ENCODE results near the gene ENTPD5. TPM values are rescaled to one million over a fixed set of nuclear protein-coding genes. Genes with fewer than 3 reads are reported as not detected.
A peak's percentile ranks its signal among the peaks of the same experiment; 100 is the strongest.

Gene ENTPD5
- total RNA-seq, 1 donor from 2014 or later = 16.0 TPM

DNA sequence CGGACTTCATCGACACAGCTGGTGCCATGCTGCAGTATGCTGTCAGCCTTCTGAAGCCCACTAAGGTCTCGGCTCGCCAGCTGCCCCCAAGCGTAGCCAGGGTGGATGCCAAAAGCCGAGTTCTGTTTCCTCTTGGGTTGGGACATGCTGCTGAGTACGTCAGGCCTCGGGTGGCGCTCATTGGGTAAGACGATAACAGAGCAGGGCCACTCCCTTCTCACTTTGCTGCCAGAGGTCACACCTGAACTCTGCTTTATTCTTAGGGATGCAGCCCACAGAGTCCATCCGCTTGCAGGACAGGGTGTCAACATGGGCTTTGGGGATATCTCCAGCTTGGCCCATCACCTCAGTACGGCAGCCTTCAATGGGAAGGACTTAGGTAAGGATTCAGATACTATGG is 57.9 kb downstream of the ENTPD5 start:
- TF ChIP-seq, protein P1, sequence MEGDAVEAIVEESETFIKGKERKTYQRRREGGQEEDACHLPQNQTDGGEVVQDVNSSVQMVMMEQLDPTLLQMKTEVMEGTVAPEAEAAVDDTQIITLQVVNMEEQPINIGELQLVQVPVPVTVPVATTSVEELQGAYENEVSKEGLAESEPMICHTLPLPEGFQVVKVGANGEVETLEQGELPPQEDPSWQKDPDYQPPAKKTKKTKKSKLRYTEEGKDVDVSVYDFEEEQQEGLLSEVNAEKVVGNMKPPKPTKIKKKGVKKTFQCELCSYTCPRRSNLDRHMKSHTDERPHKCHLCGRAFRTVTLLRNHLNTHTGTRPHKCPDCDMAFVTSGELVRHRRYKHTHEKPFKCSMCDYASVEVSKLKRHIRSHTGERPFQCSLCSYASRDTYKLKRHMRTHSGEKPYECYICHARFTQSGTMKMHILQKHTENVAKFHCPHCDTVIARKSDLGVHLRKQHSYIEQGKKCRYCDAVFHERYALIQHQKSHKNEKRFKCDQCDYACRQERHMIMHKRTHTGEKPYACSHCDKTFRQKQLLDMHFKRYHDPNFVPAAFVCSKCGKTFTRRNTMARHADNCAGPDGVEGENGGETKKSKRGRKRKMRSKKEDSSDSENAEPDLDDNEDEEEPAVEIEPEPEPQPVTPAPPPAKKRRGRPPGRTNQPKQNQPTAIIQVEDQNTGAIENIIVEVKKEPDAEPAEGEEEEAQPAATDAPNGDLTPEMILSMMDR (IDR thresholded peaks at IDR 0.05; ENCODE audit: unreplicated experiment) = no peak
- no peak overlapping the region for H3K27ac Mint-ChIP-seq (ENCODE audit: unreplicated experiment)

DNA sequence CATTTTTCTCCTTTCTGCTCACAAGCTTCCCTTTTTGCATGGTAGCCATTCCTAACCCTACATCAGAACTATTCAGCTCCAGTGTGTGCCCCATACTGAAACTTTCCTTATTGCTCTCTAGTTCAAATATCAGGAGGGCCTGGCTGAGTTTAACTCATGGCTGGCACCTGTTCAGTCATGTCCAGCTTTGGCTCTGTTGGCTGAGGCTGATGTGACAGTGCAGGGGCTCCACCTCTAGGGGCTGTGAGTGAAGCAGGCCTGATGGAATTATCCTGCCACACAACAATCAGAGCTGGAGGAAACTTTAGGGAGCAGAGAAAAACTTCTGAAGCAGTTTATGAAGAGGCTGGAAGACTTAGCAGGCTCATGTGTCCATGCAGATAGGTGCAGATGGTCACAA is 60.5 kb downstream of the ENTPD5 start:
- no peak overlapping the region for H3K27ac Mint-ChIP-seq (ENCODE audit: unreplicated experiment)
- TF ChIP-seq, protein P1 (IDR thresholded peaks at IDR 0.05; ENCODE audit: unreplicated experiment) = no peak
- H3K4me1 Mint-ChIP-seq (ENCODE audit: unreplicated experiment) = no peaks in the 10 kb centered on the region
- H3K36me3 Mint-ChIP-seq (ENCODE audit: low read depth, unreplicated experiment) = peaks cover 41% of the 10 kb centered on the region
- no peaks in the 10 kb centered on the region for H3K9me3 Mint-ChIP-seq (ENCODE audit: unreplicated experiment)
- DNase-seq (ENCODE audit: low spot score) = no peak
- peaks cover 5% of the 10 kb centered on the region for H3K27me3 Mint-ChIP-seq (ENCODE audit: unreplicated experiment)
- H3K4me3 Mint-ChIP-seq (ENCODE audit: unreplicated experiment) = no peak overlapping the region

More for the DNA sequence above, 57.9 kb downstream of the ENTPD5 start:
- Mint-ChIP-seq H3K9me3 (ENCODE audit: unreplicated experiment) (no peaks in the 10 kb centered on the region), H3K4me1 (ENCODE audit: unreplicated experiment) (no peaks in the 10 kb centered on the region), H3K4me3 (ENCODE audit: unreplicated experiment) (peak overlapping the region; percentile 42), H3K36me3 (ENCODE audit: low read depth, unreplicated experiment) (peaks cover 44% of the 10 kb centered on the region), H3K27me3 (ENCODE audit: unreplicated experiment) (peaks cover 3% of the 10 kb centered on the region)
- DNase-seq (ENCODE audit: low spot score) = no peak

DNA sequence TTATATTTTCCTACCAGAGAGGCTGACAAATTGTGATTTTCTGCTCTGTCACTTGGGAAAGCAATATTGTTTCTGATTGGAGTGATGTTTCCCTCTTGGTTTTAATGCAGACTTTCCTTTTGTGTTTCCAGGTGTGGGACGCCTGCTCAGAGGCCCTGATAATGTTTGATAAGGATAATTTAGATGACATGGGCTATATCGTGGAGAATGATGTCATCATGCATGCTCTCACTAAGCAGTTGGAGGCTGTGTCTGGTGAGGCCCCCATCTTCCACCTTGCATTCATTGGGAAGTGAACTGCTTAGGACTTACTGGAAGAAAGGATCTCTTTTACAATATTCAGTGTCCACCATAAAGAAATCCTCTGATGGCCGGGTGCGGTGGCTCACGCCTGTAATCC is 63.4 kb downstream of the ENTPD5 start:
- Mint-ChIP-seq H3K4me1 (ENCODE audit: unreplicated experiment) (peaks cover 6% of the 10 kb centered on the region), H3K27ac (ENCODE audit: unreplicated experiment) (no peak overlapping the region)

DNA sequence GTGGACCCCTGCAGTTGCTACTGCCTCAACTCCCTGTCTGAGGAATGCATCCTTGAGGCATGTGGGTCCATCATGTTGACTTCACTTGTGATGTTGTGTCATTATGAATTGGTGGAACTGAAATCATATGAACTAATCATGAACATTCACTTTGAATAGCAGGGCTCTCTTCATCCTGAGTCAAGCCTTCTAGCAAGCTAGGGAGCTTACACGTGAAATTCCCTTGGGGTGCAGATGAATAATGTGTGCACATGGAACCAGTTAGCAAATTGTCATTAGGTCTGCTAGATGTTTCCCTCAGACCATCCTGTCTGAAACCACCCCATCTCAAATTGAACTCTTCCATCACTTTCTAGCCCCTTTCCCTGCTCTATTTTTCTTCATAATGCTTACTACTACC is 65.4 kb downstream of the ENTPD5 start:
- DNase-seq (ENCODE audit: low spot score) = no peak
- no peak overlapping the region for H3K4me3 Mint-ChIP-seq (ENCODE audit: unreplicated experiment)
- TF ChIP-seq, protein P1 (IDR thresholded peaks at IDR 0.05; ENCODE audit: unreplicated experiment) = no peak
- peaks cover 9% of the 10 kb centered on the region for H3K4me1 Mint-ChIP-seq (ENCODE audit: unreplicated experiment)
- H3K9me3 Mint-ChIP-seq (ENCODE audit: unreplicated experiment) = no peaks in the 10 kb centered on the region
- no peak overlapping the region for H3K27ac Mint-ChIP-seq (ENCODE audit: unreplicated experiment)
- peaks cover 7% of the 10 kb centered on the region for H3K27me3 Mint-ChIP-seq (ENCODE audit: unreplicated experiment)
- H3K36me3 Mint-ChIP-seq (ENCODE audit: low read depth, unreplicated experiment) = peaks cover 19% of the 10 kb centered on the region

More for the DNA sequence above, 63.4 kb downstream of the ENTPD5 start:
- no peak for DNase-seq (ENCODE audit: low spot score)
- Mint-ChIP-seq H3K36me3 (ENCODE audit: low read depth, unreplicated experiment) (peaks cover 31% of the 10 kb centered on the region), H3K4me3 (ENCODE audit: unreplicated experiment) (no peak overlapping the region), H3K27me3 (ENCODE audit: unreplicated experiment) (peaks cover 2% of the 10 kb centered on the region), H3K9me3 (ENCODE audit: unreplicated experiment) (no peaks in the 10 kb centered on the region)
- TF ChIP-seq, protein P1 (IDR thresholded peaks at IDR 0.05; ENCODE audit: unreplicated experiment) = no peak

DNA sequence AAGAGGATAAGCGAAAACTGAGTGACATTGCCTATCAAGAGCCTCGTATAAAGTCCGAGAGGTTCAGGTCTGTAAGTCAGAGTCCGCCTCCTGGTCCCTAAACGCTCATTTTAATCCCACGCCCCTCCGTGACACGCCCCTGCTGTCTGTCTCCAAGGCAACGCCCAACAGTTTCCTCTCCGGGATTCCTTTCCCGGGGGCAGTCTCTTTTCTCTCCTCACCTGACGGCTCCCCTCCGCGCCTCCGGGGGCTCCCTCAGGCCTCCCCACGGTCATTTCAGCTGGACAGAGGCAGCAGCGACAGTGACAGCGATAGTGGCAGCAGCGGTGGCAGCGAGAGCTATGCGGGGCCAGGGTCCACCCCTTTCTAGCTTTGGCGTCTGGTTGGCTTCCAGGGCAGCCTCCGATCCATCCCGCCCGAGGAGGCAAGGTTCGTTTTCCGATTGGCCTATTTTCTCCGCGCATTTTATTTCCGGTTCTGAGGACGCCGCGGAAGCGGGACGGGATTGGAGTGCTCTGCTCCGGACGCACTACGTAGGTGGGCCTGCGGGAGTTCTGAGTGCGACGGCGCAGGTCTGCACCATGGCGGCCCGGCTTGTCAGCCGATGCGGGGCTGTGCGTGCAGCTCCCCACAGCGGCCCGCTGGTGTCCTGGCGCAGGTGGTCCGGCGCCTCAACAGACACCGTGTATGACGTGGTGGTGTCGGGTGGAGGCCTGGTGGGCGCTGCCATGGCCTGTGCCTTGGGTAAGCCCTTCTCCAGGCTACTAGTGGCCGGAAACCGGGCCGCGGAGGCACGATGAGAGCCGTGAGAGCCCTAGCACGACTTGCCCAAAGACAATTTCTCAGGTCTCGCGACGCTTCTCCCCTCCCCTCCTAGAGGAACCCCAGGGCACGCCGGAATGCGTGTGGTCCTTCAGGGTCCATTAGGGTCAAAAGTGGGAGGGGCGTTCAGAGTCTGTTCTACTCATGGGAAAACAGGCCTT is 69.0 kb downstream of the ENTPD5 start, which contains the start of the genes COQ6 and FAM161B:
Gene COQ6, plus strand, starts transcription at position 551 of the 983 bp plus-strand sequence. Its CDS starts 31 bp downstream, at position 582.
Gene FAM161B, minus strand, starts transcription at position 343 of the 983 bp plus-strand sequence. Its CDS starts 68 bp downstream, at position 275.
- TF ChIP-seq, protein P1 (IDR thresholded peaks at IDR 0.05; ENCODE audit: unreplicated experiment) = no peak
- Mint-ChIP-seq H3K4me3 (ENCODE audit: unreplicated experiment) (peak within 1 kb of the TSS; percentile 94), H3K27ac (ENCODE audit: unreplicated experiment) (peak within 1 kb of the TSS; percentile 98), H3K9me3 (ENCODE audit: unreplicated experiment) (no peaks in the 10 kb centered on the region), H3K27me3 (ENCODE audit: unreplicated experiment) (peaks cover 7% of the 10 kb centered on the region), H3K4me1 (ENCODE audit: unreplicated experiment) (peaks cover 9% of the 10 kb centered on the region), H3K36me3 (ENCODE audit: low read depth, unreplicated experiment) (peaks cover 10% of the 10 kb centered on the region)
- peak; percentile 82 for DNase-seq (ENCODE audit: low spot score)
